Measurements from ENCODE around the gene NRBP1. TPM values are rescaled to one million over a fixed set of nuclear protein-coding genes. Genes with fewer than 3 reads are reported as not detected.

NRBP1 gene
- total RNA-seq, 1 donor from 2014 or later, result 136 TPM

GRCh38 chr2:27441226-27441926, 12.9 kb downstream of the NRBP1 start:
- H3K36me3 Mint-ChIP-seq, result peaks cover 34% of the 10 kb centered on the region
- no peak overlapping the region for H3K27ac ChIP-seq

DNA sequence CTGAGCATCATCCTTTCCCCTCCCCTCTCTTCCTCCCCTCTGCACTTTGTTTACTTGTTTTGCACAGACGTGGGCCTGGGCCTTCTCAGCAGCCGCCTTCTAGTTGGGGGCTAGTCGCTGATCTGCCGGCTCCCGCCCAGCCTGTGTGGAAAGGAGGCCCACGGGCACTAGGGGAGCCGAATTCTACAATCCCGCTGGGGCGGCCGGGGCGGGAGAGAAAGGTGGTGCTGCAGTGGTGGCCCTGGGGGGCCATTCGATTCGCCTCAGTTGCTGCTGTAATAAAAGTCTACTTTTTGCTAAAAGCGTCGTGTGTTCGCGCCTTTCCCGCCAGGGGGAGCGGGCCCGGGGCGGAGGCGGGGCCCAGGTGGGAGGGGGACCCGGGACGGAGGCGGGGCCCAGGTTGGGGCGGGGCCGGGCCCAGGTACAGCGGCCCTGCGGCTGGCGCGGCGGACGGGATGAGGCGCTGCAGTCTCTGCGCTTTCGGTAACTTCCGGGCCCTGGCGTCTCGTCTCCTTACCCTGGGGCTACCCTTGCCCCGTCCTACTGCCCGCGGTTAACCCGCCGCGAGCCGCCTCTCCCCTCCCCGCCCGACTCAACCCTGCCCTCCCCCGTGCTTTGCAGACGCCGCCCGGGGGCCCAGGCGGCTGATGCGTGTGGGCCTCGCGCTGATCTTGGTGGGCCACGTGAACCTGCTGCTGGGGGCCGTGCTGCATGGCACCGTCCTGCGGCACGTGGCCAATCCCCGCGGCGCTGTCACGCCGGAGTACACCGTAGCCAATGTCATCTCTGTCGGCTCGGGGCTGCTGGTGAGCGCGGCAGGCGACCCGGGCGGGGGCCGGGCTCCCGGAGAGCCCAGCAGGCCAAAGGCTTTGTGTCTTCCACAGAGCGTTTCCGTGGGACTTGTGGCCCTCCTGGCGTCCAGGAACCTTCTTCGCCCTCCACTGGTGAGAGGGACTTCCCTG, 13.8 kb downstream of the NRBP1 start, which contains the start of gene KRTCAP3:
Gene KRTCAP3 (plus strand): TSS at position 424 of the 962 bp plus-strand sequence. CDS start 32 bp downstream, at position 456.
- peaks cover 34% of the 10 kb centered on the region for H3F3A ChIP-seq (ENCODE audit: low read depth)
- peak within 1 kb of the TSS; percentile 57 for H3K4me3 ChIP-seq
- H3K4me1 Mint-ChIP-seq, result peaks cover 9% of the 10 kb centered on the region
- no peaks in the 10 kb centered on the region for H3K9me3 Mint-ChIP-seq
- peak within 1 kb of the TSS; percentile 59 for H2AFZ ChIP-seq (replicated peaks)
- no peaks in the 10 kb centered on the region for H3K36me3 ChIP-seq
- peak within 1 kb of the TSS; percentile 30 for H3K27ac Mint-ChIP-seq
- peaks cover 32% of the 10 kb centered on the region for H3K36me3 Mint-ChIP-seq
- H4K20me1 ChIP-seq (ENCODE audit: low read depth), result peaks cover 9% of the 10 kb centered on the region
- H3K9ac ChIP-seq, result no peak within 1 kb of the TSS
- no peaks in the 10 kb centered on the region for H3K79me2 ChIP-seq (ENCODE audit: low read depth)
- H3K27me3 ChIP-seq, result no peaks in the 10 kb centered on the region
- peak within 1 kb of the TSS; percentile 89 for H3K4me2 ChIP-seq
- no peak within 1 kb of the TSS for H3K27ac ChIP-seq
- H3K4me3 Mint-ChIP-seq, result peak within 1 kb of the TSS; percentile 11
- DNase-seq (ENCODE audit: low spot score), result peak; percentile 93
- H3K9me3 ChIP-seq (ENCODE audit: low read depth), result no peaks in the 10 kb centered on the region
- peaks cover 7% of the 10 kb centered on the region for H3K4me1 ChIP-seq
- H3K27me3 Mint-ChIP-seq (ENCODE audit: insufficient read depth, low read depth), result peaks cover 4% of the 10 kb centered on the region
- TF ChIP-seq EZH2 (IDR thresholded peaks at IDR 0.05) (no peak), CTCF (IDR thresholded peaks at IDR 0.05) (peak; percentile 72), EZH2phosphoT487 (IDR thresholded peaks at IDR 0.05) (no peak)

More at GRCh38 chr2:27441226-27441926, 12.9 kb downstream of the NRBP1 start:
- H3K9ac ChIP-seq, result no peak overlapping the region
- H3K27ac Mint-ChIP-seq, result peak overlapping the region; percentile 30
- H3K9me3 ChIP-seq (ENCODE audit: low read depth), result no peaks in the 10 kb centered on the region
- H3K4me3 ChIP-seq, result peak overlapping the region; percentile 57
- no peaks in the 10 kb centered on the region for H3K9me3 Mint-ChIP-seq
- H3K27me3 Mint-ChIP-seq (ENCODE audit: insufficient read depth, low read depth), result peaks cover 4% of the 10 kb centered on the region
- TF ChIP-seq CTCF (IDR thresholded peaks at IDR 0.05) (no peak), EZH2phosphoT487 (IDR thresholded peaks at IDR 0.05) (no peak), EZH2 (IDR thresholded peaks at IDR 0.05) (no peak)
- peaks cover 34% of the 10 kb centered on the region for H3F3A ChIP-seq (ENCODE audit: low read depth)
- H3K36me3 ChIP-seq, result no peaks in the 10 kb centered on the region
- H3K4me1 Mint-ChIP-seq, result peaks cover 9% of the 10 kb centered on the region
- DNase-seq (ENCODE audit: low spot score), result peak; percentile 4
- peaks cover 7% of the 10 kb centered on the region for H3K4me1 ChIP-seq
- no peaks in the 10 kb centered on the region for H3K27me3 ChIP-seq
- H3K79me2 ChIP-seq (ENCODE audit: low read depth), result no peaks in the 10 kb centered on the region
- no peak overlapping the region for H2AFZ ChIP-seq (replicated peaks)
- peak overlapping the region; percentile 89 for H3K4me2 ChIP-seq
- H4K20me1 ChIP-seq (ENCODE audit: low read depth), result peaks cover 12% of the 10 kb centered on the region
- peak overlapping the region; percentile 11 for H3K4me3 Mint-ChIP-seq

DNA sequence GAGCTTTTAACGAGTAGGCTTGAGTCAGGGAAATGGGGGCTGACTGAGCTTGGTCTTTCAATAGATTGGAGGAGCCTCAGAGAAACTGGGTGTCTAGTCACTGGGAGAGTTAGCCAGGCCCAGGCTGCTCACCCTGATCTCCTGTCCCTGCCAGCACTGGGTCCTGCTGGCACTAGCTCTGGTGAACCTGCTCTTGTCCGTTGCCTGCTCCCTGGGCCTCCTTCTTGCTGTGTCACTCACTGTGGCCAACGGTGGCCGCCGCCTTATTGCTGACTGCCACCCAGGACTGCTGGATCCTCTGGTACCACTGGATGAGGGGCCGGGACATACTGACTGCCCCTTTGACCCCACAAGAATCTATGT, 14.5 kb downstream of the NRBP1 start:
- Histone ChIP-seq H4K20me1 (ENCODE audit: low read depth) (peaks cover 9% of the 10 kb centered on the region), H2AFZ (replicated peaks) (no peak overlapping the region), H3F3A (ENCODE audit: low read depth) (peaks cover 34% of the 10 kb centered on the region), H3K27ac (no peak overlapping the region), H3K27me3 (no peaks in the 10 kb centered on the region), H3K79me2 (ENCODE audit: low read depth) (no peaks in the 10 kb centered on the region), H3K4me3 (peak overlapping the region; percentile 57), H3K9me3 (ENCODE audit: low read depth) (no peaks in the 10 kb centered on the region), H3K36me3 (no peaks in the 10 kb centered on the region), H3K4me2 (peak overlapping the region; percentile 89), H3K9ac (no peak overlapping the region), H3K4me1 (peaks cover 7% of the 10 kb centered on the region)
- H3K4me1 Mint-ChIP-seq, result peaks cover 9% of the 10 kb centered on the region
- H3K9me3 Mint-ChIP-seq, result no peaks in the 10 kb centered on the region
- H3K27me3 Mint-ChIP-seq (ENCODE audit: insufficient read depth, low read depth), result peaks cover 4% of the 10 kb centered on the region
- H3K4me3 Mint-ChIP-seq, result no peak overlapping the region
- peaks cover 37% of the 10 kb centered on the region for H3K36me3 Mint-ChIP-seq
- no peak for DNase-seq (ENCODE audit: low spot score)
- TF ChIP-seq EZH2 (IDR thresholded peaks at IDR 0.05) (no peak), EZH2phosphoT487 (IDR thresholded peaks at IDR 0.05) (no peak), CTCF (IDR thresholded peaks at IDR 0.05) (no peak)
- H3K27ac Mint-ChIP-seq, result peak overlapping the region; percentile 4
